ENCODE measurements around the gene PPP1CA.
A peak's percentile ranks its signal among the peaks of the same experiment; 100 is the strongest.

PPP1CA gene

GRCh38 chr11:67382276-67383136 lies 19.2 kb downstream of the PPP1CA start:
- DNase-seq (ENCODE audit: low spot score), result peak; percentile 68

DNA sequence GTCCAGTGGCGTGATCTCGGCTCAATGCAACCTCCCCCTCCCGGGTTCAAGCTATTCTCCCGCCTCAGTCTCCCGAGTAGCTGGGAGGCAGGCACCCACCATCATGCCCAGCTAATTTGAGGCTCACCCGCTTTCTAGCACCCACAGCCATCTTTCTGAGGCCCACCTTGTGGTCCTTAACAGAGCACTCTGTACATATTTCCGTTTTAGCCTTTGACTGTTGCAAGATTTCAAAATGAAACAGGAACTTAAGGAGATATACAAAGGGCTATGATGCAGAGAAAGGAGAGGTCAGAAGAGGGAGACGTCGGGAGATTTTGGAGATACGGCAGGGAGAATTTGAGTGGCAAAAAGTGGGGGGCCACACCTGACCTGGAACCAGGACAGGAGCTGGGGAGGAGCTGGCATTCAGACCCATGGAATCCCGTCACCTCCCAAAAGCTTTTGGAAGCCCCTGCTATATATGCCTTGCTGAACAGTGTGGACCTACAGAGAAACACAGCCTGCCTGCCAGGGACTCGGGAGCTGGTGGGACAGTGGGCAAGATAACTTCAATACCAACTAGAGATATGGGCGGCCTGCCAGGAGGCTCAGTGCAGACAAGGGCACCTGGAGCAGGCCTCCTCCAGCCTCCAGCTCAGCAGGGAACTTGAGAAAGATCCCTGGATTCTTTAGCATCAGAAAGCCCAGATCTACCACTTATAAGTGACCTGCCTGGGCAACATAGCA lies 20.2 kb downstream of the PPP1CA start:
- no peak for DNase-seq (ENCODE audit: low spot score)

GRCh38 chr11:67379061-67380058 lies 22.3 kb downstream of the PPP1CA start:
- no peak for DNase-seq (ENCODE audit: low spot score)

DNA sequence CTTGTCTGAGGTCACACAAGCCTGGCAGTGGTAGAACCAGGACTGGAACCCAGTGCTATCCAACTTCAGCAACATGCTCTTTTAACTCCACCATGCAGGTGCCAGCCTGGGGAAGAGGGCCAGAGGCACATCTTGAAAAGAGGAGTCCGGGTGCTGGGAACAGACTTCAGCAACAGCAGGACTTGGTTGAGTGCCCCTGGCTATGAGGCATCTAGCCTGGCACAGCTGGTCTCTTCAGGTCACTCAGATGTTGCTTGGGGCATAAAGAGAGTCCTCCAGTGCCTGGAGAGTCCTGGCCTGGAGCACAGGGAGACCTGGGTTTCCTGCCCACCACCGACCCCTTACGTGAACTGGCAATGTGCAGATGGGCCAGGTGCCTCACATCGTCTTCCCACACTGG lies 23.1 kb downstream of the PPP1CA start:
- no peak for DNase-seq (ENCODE audit: low spot score)

GRCh38 chr11:67376873-67377808 lies 24.5 kb downstream of the PPP1CA start:
- no peak for DNase-seq (ENCODE audit: low spot score)

DNA sequence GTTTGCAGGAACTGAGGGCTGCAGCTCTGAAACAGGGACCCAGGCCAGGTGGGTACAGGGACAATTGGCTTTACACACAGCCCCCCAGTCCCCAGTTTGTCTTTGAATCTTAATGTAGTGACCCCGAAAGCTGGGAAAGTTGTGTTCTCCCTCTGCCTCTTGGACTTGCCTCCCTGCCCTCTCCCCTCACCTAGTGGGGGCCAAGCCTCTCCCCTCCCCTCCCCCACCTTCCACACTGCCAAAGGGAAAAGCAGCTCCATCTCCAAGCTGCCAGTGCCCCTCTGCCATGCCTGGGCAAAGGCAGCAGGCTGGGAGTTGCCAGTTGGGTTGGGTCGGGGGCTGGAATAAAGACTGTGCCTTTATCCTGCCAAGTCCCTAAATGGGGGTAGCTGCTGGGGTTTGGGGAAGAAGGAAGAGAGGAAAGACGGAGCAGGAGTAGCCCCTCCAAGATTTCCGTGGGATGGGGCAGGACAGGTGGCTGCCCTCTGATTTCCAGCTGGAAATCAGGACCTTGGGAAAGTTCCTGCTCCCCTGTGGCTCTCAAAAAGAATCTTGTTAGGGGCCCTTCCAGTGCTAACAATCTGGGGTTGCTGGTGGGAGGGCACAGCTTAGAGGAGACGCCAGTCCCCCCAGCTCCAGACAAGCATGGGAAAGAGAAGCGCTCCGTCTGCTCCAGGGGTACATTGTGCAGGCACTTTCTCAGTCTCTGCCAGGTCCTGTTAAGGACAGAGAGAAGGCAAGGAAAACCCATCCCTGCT lies 25.4 kb downstream of the PPP1CA start:
- no peak for DNase-seq (ENCODE audit: low spot score)

DNA sequence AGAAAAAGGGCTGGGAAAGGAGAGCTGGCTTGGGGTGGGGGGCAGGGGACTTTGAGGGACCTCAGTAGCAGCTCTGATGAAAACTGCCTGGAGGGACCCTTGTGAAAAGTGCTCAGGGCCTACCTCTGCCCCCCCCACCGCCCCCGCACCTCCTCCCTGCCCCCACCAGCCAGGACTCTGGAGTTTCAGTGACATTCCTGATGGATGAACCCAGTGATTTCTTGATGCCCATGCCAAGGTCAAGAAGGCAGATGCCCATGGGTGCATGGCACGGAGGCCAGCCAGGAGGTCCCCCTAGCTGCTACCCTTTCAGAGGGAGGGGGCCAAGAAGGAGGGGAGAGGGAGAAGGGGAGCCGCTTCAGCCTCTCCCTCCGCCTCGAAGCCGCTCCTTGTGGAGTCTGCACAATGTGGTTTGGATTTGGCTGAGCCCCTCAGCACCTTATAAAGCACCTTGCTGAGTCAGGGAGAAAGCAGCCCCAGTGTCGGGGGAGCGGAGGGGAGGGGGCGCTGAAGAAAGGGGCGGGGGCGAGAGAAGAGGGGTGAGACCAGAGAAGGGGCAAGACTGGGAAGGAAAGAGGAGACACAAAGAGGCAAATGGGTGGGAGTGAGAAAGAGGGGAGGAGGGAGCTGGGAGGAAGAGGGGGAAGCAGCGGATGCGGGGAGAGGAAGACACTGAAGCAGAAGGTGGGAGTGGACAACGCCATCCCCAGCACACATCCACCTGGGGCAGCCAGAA lies 26.2 kb downstream of the PPP1CA start:
- DNase-seq (ENCODE audit: low spot score), result no peak

- DNase-seq (ENCODE audit: low spot score), result no peak
Measured at GRCh38 chr11:67374571-67375281, 26.9 kb downstream of the PPP1CA start.

DNA sequence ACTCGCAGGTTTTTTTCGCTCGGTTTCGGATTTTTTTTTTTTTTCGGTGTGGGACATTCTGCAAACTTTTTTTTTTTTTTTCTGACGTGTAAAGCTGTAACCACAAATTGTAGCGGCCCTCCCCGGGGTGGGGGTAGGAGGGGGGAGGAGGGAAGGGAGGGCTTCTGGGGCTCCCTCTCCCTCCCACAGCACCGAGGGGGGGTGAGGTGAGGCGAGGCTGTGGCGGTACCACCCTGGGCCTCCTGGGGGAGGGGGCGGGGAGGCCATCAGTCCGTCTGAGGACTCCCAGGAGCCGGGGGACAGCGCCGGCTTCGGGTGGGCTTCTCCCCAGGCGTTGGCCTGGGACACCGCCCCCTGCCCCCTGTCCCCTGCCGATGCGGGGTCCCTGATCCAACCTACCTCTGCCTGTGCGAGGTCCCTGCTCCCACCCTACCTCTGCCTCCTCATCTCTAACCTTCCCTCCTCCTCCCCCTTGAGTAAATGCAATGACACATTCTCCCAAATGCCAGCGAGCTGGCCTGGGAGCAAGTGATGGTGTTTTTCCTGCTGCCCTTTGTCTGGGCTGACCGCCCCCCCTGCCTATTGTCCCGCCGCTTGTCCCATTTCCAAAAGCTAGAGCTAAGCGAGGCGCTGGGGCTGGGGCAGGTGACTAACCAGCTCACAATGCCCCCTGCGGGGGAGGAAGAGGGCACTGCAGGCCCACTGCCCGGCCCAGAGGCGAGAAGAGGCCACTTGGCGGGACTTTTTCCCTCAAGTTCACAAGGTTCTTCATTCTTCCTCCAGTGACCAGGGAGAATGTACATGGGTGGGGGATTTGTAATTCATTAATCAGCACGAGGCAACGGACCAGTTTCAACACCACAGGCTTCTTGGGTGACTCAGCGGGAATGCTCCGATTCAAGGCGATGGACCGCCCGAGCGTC lies 27.7 kb downstream of the PPP1CA start:
- DNase-seq (ENCODE audit: low spot score), result peak; percentile 66

DNA sequence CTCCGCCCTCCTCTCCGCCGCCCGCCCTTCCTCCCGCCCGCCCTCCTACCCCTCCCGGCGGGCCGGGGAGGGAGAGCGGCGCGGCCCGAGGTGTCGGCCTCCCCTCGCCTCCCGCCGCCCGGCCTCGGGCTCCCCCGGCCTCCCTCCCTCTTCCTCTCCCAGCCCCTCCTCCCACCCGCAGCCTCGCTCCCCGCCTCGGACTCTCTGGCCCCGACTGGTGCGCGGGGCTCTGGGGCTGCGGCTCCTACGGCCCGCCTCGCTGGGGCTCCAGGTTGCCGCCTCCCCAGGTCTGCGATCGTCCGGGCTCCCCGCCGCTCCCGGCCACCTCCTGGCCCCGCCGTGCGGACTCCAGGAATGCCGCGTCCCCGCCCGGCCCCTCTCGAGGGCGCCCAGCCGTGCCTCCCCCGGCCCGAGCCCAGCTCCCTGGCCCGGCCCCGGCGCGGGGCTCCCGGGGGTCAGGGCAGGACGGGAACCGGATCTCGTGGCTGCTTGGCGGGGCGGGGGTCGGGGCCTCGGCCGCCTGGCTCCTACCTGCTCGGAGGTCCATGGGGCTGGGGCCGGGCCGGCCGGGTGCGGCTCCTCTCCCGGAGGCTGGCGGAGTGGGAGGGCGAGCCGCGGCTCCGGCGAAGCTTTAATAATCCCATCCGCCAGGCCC lies 28.5 kb downstream of the PPP1CA start, which contains the start of gene CLCF1:
CLCF1 (minus strand) TSS at position 606 of the 655 bp plus-strand sequence; CDS start at position 547, 59 bp downstream.
- no peak for DNase-seq (ENCODE audit: low spot score)

DNA sequence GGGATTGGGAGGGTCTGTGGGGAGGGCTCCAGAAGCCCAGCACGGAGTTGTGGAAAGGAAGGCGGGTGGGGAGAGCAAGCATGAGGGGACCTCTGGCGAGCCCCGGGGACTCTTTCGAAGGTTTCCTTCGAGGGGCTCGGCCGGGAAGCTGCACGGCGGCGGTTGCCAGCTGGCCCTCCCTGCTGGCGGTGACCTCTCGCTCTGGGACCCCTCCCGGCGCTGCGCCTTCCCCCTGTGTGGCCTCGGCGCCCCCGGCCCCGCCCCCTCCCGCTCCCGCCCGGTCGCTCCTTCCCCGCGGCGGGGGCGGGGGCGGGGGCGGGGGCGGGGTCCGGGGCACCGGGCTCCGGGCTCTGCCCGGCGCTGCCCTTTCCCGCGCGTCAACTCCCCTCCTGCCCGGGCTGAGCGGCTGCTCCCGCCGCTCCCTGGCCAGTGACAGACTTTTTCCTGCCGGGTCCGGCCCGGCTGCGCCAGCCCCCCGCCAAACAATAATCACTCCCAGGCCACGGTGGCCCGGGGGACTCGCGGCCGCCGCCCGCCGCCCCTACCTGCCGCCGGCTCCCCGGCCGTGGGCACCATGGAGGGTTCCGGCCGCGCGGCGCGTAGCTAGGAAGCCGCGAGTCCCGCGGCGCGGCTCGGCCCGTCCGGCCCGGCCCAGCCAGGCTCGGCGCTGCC lies 29.2 kb downstream of the PPP1CA start:
- no peak for DNase-seq (ENCODE audit: low spot score)

- DNase-seq (ENCODE audit: low spot score), result no peak
Measured at GRCh38 chr11:67371911-67372320, 29.7 kb downstream of the PPP1CA start.

- DNase-seq (ENCODE audit: low spot score), result no peak
Measured at GRCh38 chr11:67371189-67371910, 30.3 kb downstream of the PPP1CA start.

DNA sequence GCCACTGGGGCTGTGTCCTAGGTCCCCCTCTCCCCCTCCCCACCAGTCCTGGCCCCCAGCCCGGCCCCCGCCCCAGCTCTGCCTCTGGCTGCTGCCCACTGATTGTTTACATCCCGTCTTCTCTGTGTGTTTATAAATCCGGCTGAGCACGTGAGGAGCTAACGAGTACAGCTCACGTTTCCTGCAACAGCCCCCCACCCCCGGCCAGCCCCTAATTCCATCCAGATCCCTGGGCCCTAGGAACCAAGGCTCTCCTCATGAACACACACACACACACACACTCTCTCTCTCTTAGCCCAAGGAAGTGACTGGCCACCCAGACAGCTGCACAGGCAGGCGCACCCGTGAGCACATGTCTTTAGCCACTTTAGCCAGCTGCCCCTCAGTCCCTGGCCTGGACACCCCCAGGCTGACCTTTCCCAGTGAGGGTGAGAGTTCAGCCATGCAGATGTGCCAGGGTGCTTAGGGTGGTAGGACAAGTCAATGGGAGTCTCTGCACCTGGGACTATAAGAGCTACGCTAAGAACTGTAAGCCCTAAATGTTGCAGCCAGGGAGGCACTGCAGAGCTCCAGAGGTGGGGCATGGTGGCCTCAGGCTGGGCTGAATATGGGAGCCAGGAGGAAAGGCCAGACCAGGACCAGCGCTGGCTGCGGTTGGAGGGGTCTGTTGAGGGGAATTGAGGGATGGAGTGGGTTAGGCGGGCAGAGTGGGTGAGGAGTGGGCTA lies 31.1 kb downstream of the PPP1CA start:
- no peak for DNase-seq (ENCODE audit: low spot score)

DNA sequence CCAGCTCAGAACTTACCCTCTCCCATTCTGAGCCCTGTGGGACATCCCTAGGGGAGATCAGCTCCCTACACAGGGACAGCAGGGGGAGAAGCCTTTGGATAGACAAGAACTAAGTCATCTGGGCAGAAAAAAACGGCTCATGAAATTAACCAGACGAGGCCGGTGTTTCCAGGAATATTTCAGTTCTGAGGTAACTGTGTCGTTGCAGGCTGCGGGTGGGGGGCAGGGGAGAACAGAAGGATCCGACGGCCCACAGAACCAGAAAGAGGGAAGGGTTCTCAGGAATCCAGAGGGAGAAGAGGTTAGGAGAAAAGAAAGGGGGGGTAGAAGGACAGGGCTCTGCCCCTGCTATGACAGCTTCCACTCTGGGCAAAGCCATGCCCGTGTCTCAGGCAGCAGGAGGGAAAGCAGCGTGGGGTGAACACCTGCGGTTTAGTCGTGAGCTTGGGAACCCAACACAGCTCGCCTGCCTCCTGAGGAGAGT lies 31.8 kb downstream of the PPP1CA start:
- no peak for DNase-seq (ENCODE audit: low spot score)

Data from COLO829 (cell line).